ENCODE results near the gene MT1X.
"Not testable (repeated sequence)": the region's sequence is repeated elsewhere in the genome, so short reads cannot be mapped to it uniquely, and the experiment has no call there.

Gene MT1X

GRCh38 chr16:56667581-56668571 lies 14.4 kb upstream of the MT1X start, which contains the start of gene MT1G:
Gene MT1G (minus strand): TSS chr16:56668065. CDS start chr16:56667993, 72 bp downstream.
- ChIA-PET POLR2A (no interaction called here), CTCF (interaction anchor here (1.1 to 2.0 kb wide), 3 partner anchors 11 to 34 kb away, joined by 3 to 7 read pairs (median 5); no protein-coding TSS in a partner anchor)
- TF ChIP-seq CTCF (IDR thresholded peaks at IDR 0.05; ENCODE audit: control extremely low read depth, extremely low read depth, low read depth, missing control alignments): no peak
- DNase-seq (ENCODE audit: extremely low spot score): no peak

GRCh38 chr16:56669005-56669839 lies 13.0 kb upstream of the MT1X start, which contains the start of gene MT1H:
Gene MT1H (plus strand): TSS chr16:56669814. CDS start chr16:56669885, 71 bp downstream.
- no peak for DNase-seq (ENCODE audit: extremely low spot score)
- CTCF ChIA-PET: interaction anchor here (1.4 kb wide), 1 partner anchor 33 kb away, joined by 5 read pairs; no protein-coding TSS in a partner anchor
- POLR2A ChIA-PET: no interaction called here
- TF ChIP-seq CTCF (IDR thresholded peaks at IDR 0.05; ENCODE audit: control extremely low read depth, extremely low read depth, low read depth, missing control alignments): no peak

- POLR2A ChIA-PET: no interaction called here
- CTCF ChIA-PET: no interaction called here
- no peak for TF ChIP-seq CTCF (IDR thresholded peaks at IDR 0.05; ENCODE audit: control extremely low read depth, extremely low read depth, low read depth, missing control alignments)
Observed at GRCh38 chr16:56669840-56670619, 12.2 kb upstream of the MT1X start.

GRCh38 chr16:56670620-56670934 lies 11.7 kb upstream of the MT1X start:
- ChIA-PET CTCF (no interaction called here), POLR2A (no interaction called here)
- DNase-seq (ENCODE audit: extremely low spot score): no peak
- no peak for TF ChIP-seq CTCF (IDR thresholded peaks at IDR 0.05; ENCODE audit: control extremely low read depth, extremely low read depth, low read depth, missing control alignments)

More at GRCh38 chr16:56669840-56670619, 12.2 kb upstream of the MT1X start:
- no peak for DNase-seq (ENCODE audit: extremely low spot score)

GRCh38 chr16:56671691-56672090 lies 10.6 kb upstream of the MT1X start:
- DNase-seq (ENCODE audit: extremely low spot score); POLR2A ChIA-PET: not testable (repeated sequence)
- CTCF ChIA-PET: interaction anchor here (4.1 kb wide), 1 partner anchor 30 kb away, joined by 20 read pairs; no protein-coding TSS in a partner anchor

GRCh38 chr16:56672171-56672570 lies 10.1 kb upstream of the MT1X start:
- POLR2A ChIA-PET; DNase-seq (ENCODE audit: extremely low spot score): not testable (repeated sequence)
- CTCF ChIA-PET: interaction anchor here (4.1 kb wide), 1 partner anchor 30 kb away, joined by 20 read pairs; no protein-coding TSS in a partner anchor

Data from GM10248 (cell line).